Naive thymus-derived CD4-positive, alpha-beta T cell (primary cell): ENCODE data around the gene KDM3A. TPM values are rescaled to one million over a fixed set of nuclear protein-coding genes. Genes with fewer than 3 reads are reported as not detected.
A peak's percentile ranks its signal among the peaks of the same experiment; 100 is the strongest.

Experiments
- ATAC-seq: fragments of 150-1000 bp; cut with Tn5 transposase; 2 replicates; pipeline ENCODE4 v1.10.0; 2021; ENCODE audit warnings: mild to moderate bottlenecking, moderate library complexity
- CTCF ChIA-PET: fragments of 350-600 bp; sonication (Branson Sonifier 250); formaldehyde crosslinking; loops from one replicate; lab custom pipeline; 2021; ENCODE audit warnings: antibody characterized with exemption; lab: Charles Lee
- POLR2A ChIA-PET: fragments of 350-600 bp; sonication (Branson Sonifier 250); formaldehyde crosslinking; loops from one replicate; lab custom pipeline; 2021; ENCODE audit warnings: antibody characterized with exemption, inconsistent platforms; lab: Charles Lee
- DNase-seq, 9 donors: peaks; one replicate each; pipeline versions ENCODE4 v3.0.0 to v3.0.0-alpha.2; 2020 to 2022; ENCODE audit warnings: mixed read lengths in 1 of 9
- H3K27ac ChIP-seq: one replicate; pipeline ENCODE4 v1.7.0; 2013; ENCODE audit warnings: mild to moderate bottlenecking, low read depth, low read length, moderate library complexity
- H3K27me3 ChIP-seq, 2 donors: one replicate each; pipeline ENCODE4 v1.7.0; 2013; ENCODE audit warnings: low read length in 2 of 2, mild to moderate bottlenecking in 2 of 2, moderate library complexity in 2 of 2; ENCODE audit not compliant: control insufficient read depth in 2 of 2, insufficient read depth in 2 of 2
- H3K36me3 ChIP-seq, 3 experiments: 1 replicate in 2 of 3; 2 replicates in 1 of 3; pipeline ENCODE4 v1.7.0; 2013; ENCODE audit warnings: low read length in 3 of 3, mild to moderate bottlenecking in 3 of 3, moderate library complexity in 1 of 3; ENCODE audit not compliant: insufficient read depth in 3 of 3, control insufficient read depth in 2 of 3
- H3K4me1 ChIP-seq, 2 donors: one replicate each; pipeline ENCODE4 v1.7.0; 2013; ENCODE audit warnings: low read length in 2 of 2, mild to moderate bottlenecking in 2 of 2, moderate library complexity in 1 of 2; ENCODE audit not compliant: control insufficient read depth in 2 of 2, insufficient read depth in 2 of 2
- H3K4me3 ChIP-seq: 2 replicates; pipeline ENCODE4 v1.7.0; 2013; ENCODE audit warnings: mild to moderate bottlenecking, low read length
- H3K9me3 ChIP-seq, 3 experiments: 1 replicate in 2 of 3; 2 replicates in 1 of 3; pipeline ENCODE4 v1.7.0; 2013; ENCODE audit warnings: low read length in 3 of 3; ENCODE audit not compliant: control insufficient read depth in 2 of 3
- H3K27ac Mint-ChIP-seq, 9 donors: one replicate each; pipeline ENCODE4 v1.8.0; 2020 to 2022; ENCODE audit warnings: mixed read lengths in 9 of 9, mild to moderate bottlenecking in 8 of 9, moderate library complexity in 5 of 9, inconsistent platforms in 2 of 9
- H3K27me3 Mint-ChIP-seq, 5 donors: one replicate each; pipeline ENCODE4 v1.8.0; 2021 to 2022; ENCODE audit warnings: mixed read lengths in 5 of 5, mild to moderate bottlenecking in 1 of 5
- H3K36me3 Mint-ChIP-seq, 5 donors: one replicate each; pipeline ENCODE4 v1.8.0; 2020 to 2022; ENCODE audit warnings: mixed read lengths in 5 of 5, mild to moderate bottlenecking in 3 of 5, inconsistent platforms in 1 of 5
- H3K4me1 Mint-ChIP-seq, 7 donors: one replicate each; pipeline ENCODE4 v1.8.0; 2020 to 2022; ENCODE audit warnings: mixed read lengths in 7 of 7, mild to moderate bottlenecking in 3 of 7, inconsistent platforms in 1 of 7
- H3K4me3 Mint-ChIP-seq, 10 donors: one replicate each; pipeline ENCODE4 v1.8.0; 2020 to 2022; ENCODE audit warnings: mild to moderate bottlenecking in 10 of 10, mixed read lengths in 10 of 10, moderate library complexity in 6 of 10, inconsistent platforms in 2 of 10
- H3K9me3 Mint-ChIP-seq, 11 donors: one replicate each; pipeline ENCODE4 v1.8.0; 2020 to 2022; ENCODE audit warnings: mixed read lengths in 11 of 11, mild to moderate bottlenecking in 4 of 11, inconsistent platforms in 1 of 11, moderate library complexity in 1 of 11
- intact Hi-C, 2 donors: fragments of 100-400 bp; cut with micrococcal nuclease; formaldehyde crosslinking; loops; one replicate each; pipeline ENCODE4 v1.15.1; 2023
- polyA plus RNA-seq, 2 donors: library from polyadenylated mRNA; unstranded; fragments of 300-500 nt; fragmentation: Illumina TruSeq; gene quantifications; one replicate each; pipeline ENCODE4 v1.2.3, GENCODE V29; 2021
- total RNA-seq, 6 experiments: library from RNA in 5 of 6; stranded (reverse) in 5 of 6; gene quantifications; 1 replicate in 5 of 6; 2 replicates in 1 of 6; pipeline ENCODE4 v1.2.3 and lab custom pipeline; 2021 to 2026

The KDM3A gene
- total and polyA plus RNA-seq, 7 experiments from 2014 or later = 17.7 to 191 (median 145) TPM

- intact Hi-C loops = loop anchor here (1.0 to 5.0 kb wide), 3 partner anchors 26 to 154 kb away; partner anchors contain the start of genes KDM3A (in 1 of the 2) and RNF103 (in 1 of the 2)
- H3K4me1 Mint-ChIP-seq = peaks cover 34 to 80% (median 71%) of the 10 kb centered on the region in 7 donors
- peaks cover 8 to 66% (median 54%) of the 10 kb centered on the region in 5 donors for H3K36me3 Mint-ChIP-seq
These were observed 27.2 kb downstream of the KDM3A start for GRCh38 chr2:86468162-86469033.

GRCh38 chr2:86470890-86471289 is 29.7 kb downstream of the KDM3A start:
- Mint-ChIP-seq H3K4me3 (peak overlapping the region in 1 of 10 donors; percentile 28), H3K27ac (peak overlapping the region in 2 of 9 donors; percentile 47 to 67), H3K9me3 (no peaks in the 10 kb centered on the region), H3K36me3 (peaks cover 0 to 67% (median 47%) of the 10 kb centered on the region in 5 donors), H3K27me3 (no peaks in the 10 kb centered on the region), H3K4me1 (peaks cover 32 to 77% (median 65%) of the 10 kb centered on the region in 7 donors)
- Histone ChIP-seq H3K9me3 (no peaks in the 10 kb centered on the region), H3K4me1 (peaks cover 0 to 12% of the 10 kb centered on the region in 2 donors), H3K27ac (no peak overlapping the region), H3K27me3 (no peaks in the 10 kb centered on the region), H3K4me3 (no peak overlapping the region), H3K36me3 (peaks cover 17 to 67% (median 19%) of the 10 kb centered on the region in 3 experiments)
- POLR2A ChIA-PET = no interaction called here
- intact Hi-C loops = no loop called here
- DNase-seq (no peak), ATAC-seq (no peak)
- CTCF ChIA-PET = no interaction called here

More at GRCh38 chr2:86468162-86469033, 27.2 kb downstream of the KDM3A start:
- Mint-ChIP-seq H3K9me3 (no peaks in the 10 kb centered on the region), H3K27ac (peak overlapping the region; percentile 28 to 92 (median 76)), H3K27me3 (no peaks in the 10 kb centered on the region), H3K4me3 (peak overlapping the region; percentile 13 to 87 (median 73))
- peak overlapping the region; percentile 49 for H3K27ac ChIP-seq
- no peaks in the 10 kb centered on the region for H3K9me3 ChIP-seq
- peaks cover 23 to 64% (median 32%) of the 10 kb centered on the region in 3 experiments for H3K36me3 ChIP-seq
- no peak overlapping the region for H3K4me3 ChIP-seq
- DNase-seq (peak in 7 of 9 donors; percentile 14 to 44 (median 39)), ATAC-seq (peak; percentile 74)
- ChIA-PET POLR2A (interaction anchor here (0.6 to 4.5 kb wide), 7 partner anchors 8 to 26 kb away, joined by 3 to 40 read pairs (median 4); partner anchors contain the start of gene KDM3A), CTCF (interaction anchor here (0.7 to 1.9 kb wide), 4 partner anchors 26 to 297 kb away, joined by 4 to 9 read pairs (median 5); no protein-coding TSS in a partner anchor)
- peaks cover 0 to 15% of the 10 kb centered on the region in 2 donors for H3K4me1 ChIP-seq
- H3K27me3 ChIP-seq = no peaks in the 10 kb centered on the region

GRCh38 chr2:86471637-86472036 is 30.5 kb downstream of the KDM3A start:
- no peak for DNase-seq
- Mint-ChIP-seq H3K27ac (peak overlapping the region in 3 of 9 donors; percentile 12 to 69 (median 20)), H3K36me3 (peaks cover 3 to 68% (median 51%) of the 10 kb centered on the region in 5 donors), H3K27me3 (no peaks in the 10 kb centered on the region), H3K4me3 (peak overlapping the region in 1 of 10 donors; percentile 30), H3K9me3 (no peaks in the 10 kb centered on the region), H3K4me1 (peaks cover 30 to 75% (median 61%) of the 10 kb centered on the region in 7 donors)
- Histone ChIP-seq H3K36me3 (peaks cover 14 to 66% (median 17%) of the 10 kb centered on the region in 3 experiments), H3K9me3 (no peaks in the 10 kb centered on the region), H3K27me3 (no peaks in the 10 kb centered on the region), H3K27ac (no peak overlapping the region), H3K4me3 (no peak overlapping the region), H3K4me1 (peaks cover 0 to 12% of the 10 kb centered on the region in 2 donors)
- CTCF ChIA-PET = interaction anchor here (0.8 to 1.0 kb wide), 2 partner anchors 15 to 250 kb away, joined by 3 to 5 read pairs; no protein-coding TSS in a partner anchor
- ATAC-seq = no peak
- intact Hi-C loops = no loop called here
- POLR2A ChIA-PET = interaction anchor here (0.5 to 2.8 kb wide), 3 partner anchors 30 to 836 kb away, joined by 3 to 12 read pairs (median 3); partner anchors contain the start of gene KDM3A

- peaks cover 35 to 89% (median 36%) of the 10 kb centered on the region in 3 experiments for H3K36me3 ChIP-seq
- H3K4me3 ChIP-seq = no peak overlapping the region
- no peak overlapping the region for H3K4me3 Mint-ChIP-seq
- no peaks in the 10 kb centered on the region for H3K9me3 Mint-ChIP-seq
- POLR2A ChIA-PET = interaction anchor here (0.5 to 1.3 kb wide), 3 partner anchors 8 to 275 kb away, joined by 4 to 7 read pairs (median 4); no protein-coding TSS in a partner anchor
- H3K36me3 Mint-ChIP-seq = peaks cover 28 to 79% (median 63%) of the 10 kb centered on the region in 5 donors
- CTCF ChIA-PET = interaction anchor here (1.3 kb wide), 1 partner anchor 255 kb away, joined by 3 read pairs; no protein-coding TSS in a partner anchor
- H3K27ac ChIP-seq = no peak overlapping the region
- H3K27me3 Mint-ChIP-seq = no peaks in the 10 kb centered on the region
- H3K27me3 ChIP-seq = no peaks in the 10 kb centered on the region
- peak overlapping the region in 7 of 9 donors; percentile 8 to 72 (median 22) for H3K27ac Mint-ChIP-seq
- ATAC-seq = no peak
- DNase-seq = no peak
- peaks cover 13 to 47% (median 38%) of the 10 kb centered on the region in 7 donors for H3K4me1 Mint-ChIP-seq
- H3K4me1 ChIP-seq = no peaks in the 10 kb centered on the region
- H3K9me3 ChIP-seq = no peaks in the 10 kb centered on the region
- intact Hi-C loops = no loop called here
These were observed 34.9 kb downstream of the KDM3A start for GRCh38 chr2:86476092-86476491.

GRCh38 chr2:86476918-86477317 is 35.7 kb downstream of the KDM3A start:
- no peak for DNase-seq
- intact Hi-C loops = no loop called here
- H3K9me3 Mint-ChIP-seq = no peaks in the 10 kb centered on the region
- H3K27me3 ChIP-seq = no peaks in the 10 kb centered on the region
- H3K27me3 Mint-ChIP-seq = no peaks in the 10 kb centered on the region
- H3K4me1 ChIP-seq = no peaks in the 10 kb centered on the region
- ChIA-PET CTCF (no interaction called here), POLR2A (interaction anchor here (0.6 kb wide), 1 partner anchor 9 kb away, joined by 7 read pairs; no protein-coding TSS in a partner anchor)
- H3K4me1 Mint-ChIP-seq = peaks cover 11 to 43% (median 35%) of the 10 kb centered on the region in 7 donors
- H3K27ac Mint-ChIP-seq = peak overlapping the region in 7 of 9 donors; percentile 9 to 65 (median 29)
- no peak for ATAC-seq
- H3K4me3 Mint-ChIP-seq = no peak overlapping the region
- H3K36me3 Mint-ChIP-seq = peaks cover 30 to 75% (median 62%) of the 10 kb centered on the region in 5 donors
- H3K4me3 ChIP-seq = no peak overlapping the region
- H3K27ac ChIP-seq = no peak overlapping the region
- H3K9me3 ChIP-seq = no peaks in the 10 kb centered on the region
- H3K36me3 ChIP-seq = peaks cover 36 to 92% (median 44%) of the 10 kb centered on the region in 3 experiments

- Mint-ChIP-seq H3K36me3 (peaks cover 34 to 77% (median 65%) of the 10 kb centered on the region in 5 donors), H3K27ac (peak overlapping the region in 5 of 9 donors; percentile 29 to 85 (median 54))
- intact Hi-C loops = no loop called here
These were observed 36.2 kb downstream of the KDM3A start for GRCh38 chr2:86477349-86477748.

More at GRCh38 chr2:86477349-86477748, 36.2 kb downstream of the KDM3A start:
- DNase-seq = no peak
- CTCF ChIA-PET = no interaction called here
- H3K9me3 Mint-ChIP-seq = no peaks in the 10 kb centered on the region
- H3K27ac ChIP-seq = no peak overlapping the region
- no peaks in the 10 kb centered on the region for H3K4me1 ChIP-seq
- POLR2A ChIA-PET = no interaction called here
- ATAC-seq = no peak
- no peak overlapping the region for H3K4me3 ChIP-seq
- peaks cover 39 to 95% (median 48%) of the 10 kb centered on the region in 3 experiments for H3K36me3 ChIP-seq
- no peaks in the 10 kb centered on the region for H3K27me3 ChIP-seq
- H3K4me1 Mint-ChIP-seq = peaks cover 9 to 44% (median 33%) of the 10 kb centered on the region in 7 donors
- H3K9me3 ChIP-seq = no peaks in the 10 kb centered on the region
- no peaks in the 10 kb centered on the region for H3K27me3 Mint-ChIP-seq
- no peak overlapping the region for H3K4me3 Mint-ChIP-seq
